GM19099 (cell line): ENCODE results near the gene BMP8B.

Source experiments
- POLR2A ChIP-seq: IDR thresholded peaks from 3 replicates; pipeline ENCODE4 v1.6.1; 2011; ENCODE audit warnings: low read depth; ENCODE audit not compliant: insufficient read length; ENCODE audit errors: extremely low read depth

Gene BMP8B

GRCh38 chr1:39758556-39759435 lies 29.9 kb downstream of the BMP8B start:
- TF ChIP-seq POLR2A: no peak

GRCh38 chr1:39757501-39757900 lies 31.2 kb downstream of the BMP8B start:
- TF ChIP-seq POLR2A: no peak

- no peak for TF ChIP-seq POLR2A
Observed at GRCh38 chr1:39755965-39756659, 32.6 kb downstream of the BMP8B start.

- TF ChIP-seq POLR2A: no peak
Observed at GRCh38 chr1:39754906-39755504, 33.7 kb downstream of the BMP8B start.

- TF ChIP-seq POLR2A: no peak
Observed at GRCh38 chr1:39754026-39754570, 34.6 kb downstream of the BMP8B start.

GRCh38 chr1:39753132-39754025 lies 35.3 kb downstream of the BMP8B start:
- TF ChIP-seq POLR2A: no peak

GRCh38 chr1:39752703-39753102 lies 36.0 kb downstream of the BMP8B start:
- no peak for TF ChIP-seq POLR2A

- no peak for TF ChIP-seq POLR2A
Observed at GRCh38 chr1:39751595-39751994, 37.1 kb downstream of the BMP8B start.

GRCh38 chr1:39745016-39745670 lies 43.5 kb downstream of the BMP8B start:
- no peak for TF ChIP-seq POLR2A

- peak; percentile 95 for TF ChIP-seq POLR2A
Observed at GRCh38 chr1:39738622-39739366, 49.9 kb downstream of the BMP8B start, which contains the start of gene PPIE. TSS of gene PPIE (plus strand) at chr1:39738882. CDS start at chr1:39738901, 19 bp downstream.

GRCh38 chr1:39737546-39738169 lies 51.0 kb downstream of the BMP8B start:
- TF ChIP-seq POLR2A: no peak

GRCh38 chr1:39735731-39736130 lies 52.9 kb downstream of the BMP8B start:
- TF ChIP-seq POLR2A: no peak

GRCh38 chr1:39733161-39733560 lies 55.5 kb downstream of the BMP8B start:
- no peak for TF ChIP-seq POLR2A
